ENCODE results near the gene UNC80. TPM values are rescaled to one million over a fixed set of nuclear protein-coding genes. Genes with fewer than 3 reads are reported as not detected.

UNC80 gene
- total and polyA plus RNA-seq, 2 donors from 2014 or later: 0.04 to 0.06 TPM

DNA sequence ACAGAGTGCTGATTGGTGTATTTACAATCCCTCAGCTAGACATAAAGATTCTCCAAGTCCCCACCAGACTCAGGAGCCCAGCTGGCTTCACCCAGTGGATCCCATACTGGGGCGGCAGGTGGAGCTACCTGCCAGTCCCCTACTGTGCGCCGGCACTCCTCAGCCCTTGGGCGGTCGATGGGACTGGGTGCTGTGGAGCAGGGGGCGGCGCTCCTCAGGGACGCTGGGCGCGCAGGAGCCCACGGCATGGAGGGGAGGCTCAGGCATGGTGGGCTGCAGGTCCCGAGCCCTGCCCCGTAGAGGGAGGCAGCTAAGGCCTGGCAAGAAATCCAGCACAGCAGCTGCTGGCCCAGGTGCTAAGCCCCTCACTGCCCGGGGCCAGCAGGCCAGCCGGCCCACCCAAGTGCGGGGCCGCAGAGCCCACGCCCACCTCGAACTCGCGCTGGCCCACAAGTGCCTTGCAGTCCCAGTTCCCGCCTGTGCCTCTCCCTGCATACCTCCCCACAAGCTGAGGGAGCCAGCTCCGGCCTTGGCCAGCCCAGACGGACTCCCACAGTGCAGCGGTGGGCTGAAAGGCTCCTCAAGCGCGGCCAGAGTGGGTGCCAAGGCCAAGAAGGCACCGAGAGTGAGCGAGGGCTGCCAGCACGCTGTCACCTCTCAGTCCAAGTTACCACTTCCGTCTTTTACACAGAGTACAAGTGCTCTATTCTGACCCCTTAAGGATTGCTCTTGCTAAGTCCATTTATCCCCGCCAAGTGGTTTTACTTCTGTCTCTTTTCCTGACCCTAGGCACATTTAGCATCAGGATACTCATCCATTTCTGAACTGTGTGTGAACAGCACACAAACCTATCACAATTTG lies 229.1 kb downstream of the UNC80 start:
- H3K27ac ChIP-seq (ENCODE audit: low read depth in 2 of 2, low read length in 2 of 2): no peak overlapping the region
- intact Hi-C loops (cut with DNase I): no loop called here
- FAIRE-seq (no peak), DNase-seq (peak in 2 of 5 donors; percentile 42 to 71)
- no peak overlapping the region for H3K9ac ChIP-seq (ENCODE audit: low read length in 3 of 3)
- H3K27me3 ChIP-seq (ENCODE audit: control insufficient read depth, insufficient read depth, low read length): no peaks in the 10 kb centered on the region
- H3K4me1 ChIP-seq (ENCODE audit: control insufficient read depth in 2 of 3, insufficient read depth in 2 of 3, low read depth in 1 of 3, low read length in 3 of 3): peaks cover 0 to 10% (median 7%) of the 10 kb centered on the region in 3 donors
- no peaks in the 10 kb centered on the region for H3K9me3 ChIP-seq (ENCODE audit: control insufficient read depth in 2 of 3, insufficient read depth in 1 of 3, low read length in 3 of 3)
- H3K4me3 ChIP-seq (ENCODE audit: low read length in 3 of 3): no peak overlapping the region
- no peaks in the 10 kb centered on the region for H3K36me3 ChIP-seq (ENCODE audit: control insufficient read depth in 2 of 3, insufficient read depth in 3 of 3, low read length in 3 of 3)
- TF ChIP-seq, protein P1, sequence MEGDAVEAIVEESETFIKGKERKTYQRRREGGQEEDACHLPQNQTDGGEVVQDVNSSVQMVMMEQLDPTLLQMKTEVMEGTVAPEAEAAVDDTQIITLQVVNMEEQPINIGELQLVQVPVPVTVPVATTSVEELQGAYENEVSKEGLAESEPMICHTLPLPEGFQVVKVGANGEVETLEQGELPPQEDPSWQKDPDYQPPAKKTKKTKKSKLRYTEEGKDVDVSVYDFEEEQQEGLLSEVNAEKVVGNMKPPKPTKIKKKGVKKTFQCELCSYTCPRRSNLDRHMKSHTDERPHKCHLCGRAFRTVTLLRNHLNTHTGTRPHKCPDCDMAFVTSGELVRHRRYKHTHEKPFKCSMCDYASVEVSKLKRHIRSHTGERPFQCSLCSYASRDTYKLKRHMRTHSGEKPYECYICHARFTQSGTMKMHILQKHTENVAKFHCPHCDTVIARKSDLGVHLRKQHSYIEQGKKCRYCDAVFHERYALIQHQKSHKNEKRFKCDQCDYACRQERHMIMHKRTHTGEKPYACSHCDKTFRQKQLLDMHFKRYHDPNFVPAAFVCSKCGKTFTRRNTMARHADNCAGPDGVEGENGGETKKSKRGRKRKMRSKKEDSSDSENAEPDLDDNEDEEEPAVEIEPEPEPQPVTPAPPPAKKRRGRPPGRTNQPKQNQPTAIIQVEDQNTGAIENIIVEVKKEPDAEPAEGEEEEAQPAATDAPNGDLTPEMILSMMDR (IDR thresholded peaks at IDR 0.05; ENCODE audit: borderline replicate concordance, extremely low read depth, insufficient read depth): no peak

DNA sequence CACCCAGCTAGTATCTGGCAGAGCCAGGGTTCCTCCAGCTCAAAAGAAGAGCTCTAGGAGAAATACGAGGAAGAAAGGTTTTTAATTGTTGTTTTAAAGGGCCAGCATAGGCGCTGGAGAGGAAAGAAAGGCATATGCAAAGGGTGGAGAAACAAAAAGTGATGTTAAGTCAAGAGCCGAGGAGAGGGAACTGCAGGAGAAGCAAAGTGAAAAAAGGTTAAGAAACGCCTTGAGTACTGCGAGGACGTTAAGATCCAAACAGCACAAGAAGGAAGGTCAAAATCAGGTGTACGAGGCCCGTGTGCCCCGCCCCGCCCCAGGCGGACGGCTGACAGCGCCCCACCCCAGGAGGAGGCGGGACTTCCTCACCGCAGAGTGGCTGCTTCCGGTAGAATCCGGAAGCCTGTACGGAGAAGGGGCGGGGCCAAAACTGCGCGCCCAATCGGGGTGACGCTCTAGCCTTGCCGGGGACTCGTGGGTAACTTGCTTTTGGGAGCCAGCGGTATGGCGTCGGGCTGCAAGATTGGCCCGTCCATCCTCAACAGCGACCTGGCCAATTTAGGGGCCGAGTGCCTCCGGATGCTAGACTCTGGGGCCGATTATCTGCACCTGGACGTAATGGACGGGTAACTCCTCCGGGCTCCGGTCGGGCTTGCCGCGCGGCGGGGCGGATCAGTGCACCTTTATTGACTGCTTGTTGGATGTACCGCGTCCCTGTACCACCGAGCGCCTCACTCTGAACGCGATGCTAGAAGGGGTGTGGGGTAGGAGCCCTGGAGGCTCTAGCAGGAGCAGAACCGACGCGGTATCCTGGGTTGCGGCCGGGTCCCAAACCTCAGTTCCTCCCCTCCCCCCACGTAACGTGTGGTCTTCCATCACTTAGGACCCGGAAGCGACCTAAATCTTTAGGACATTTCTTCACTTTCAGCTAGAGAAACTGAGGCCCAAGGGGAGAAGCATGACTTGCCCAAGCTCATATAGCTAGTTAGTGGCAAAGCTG lies 230.8 kb downstream of the UNC80 start, which contains the start of gene RPE:
TSS of gene RPE (plus strand) at position 481 of the 1,000 bp plus-strand sequence. CDS start at position 505, 24 bp downstream.
- Histone ChIP-seq H3K9me3 (ENCODE audit: control insufficient read depth in 2 of 3, insufficient read depth in 1 of 3, low read length in 3 of 3) (no peaks in the 10 kb centered on the region), H3K9ac (ENCODE audit: low read length in 3 of 3) (peak within 1 kb of the TSS; percentile 62 to 90 (median 82)), H3K27ac (ENCODE audit: low read depth in 2 of 2, low read length in 2 of 2) (peak within 1 kb of the TSS; percentile 64 to 85), H3K27me3 (ENCODE audit: control insufficient read depth, insufficient read depth, low read length) (no peaks in the 10 kb centered on the region), H3K36me3 (ENCODE audit: control insufficient read depth in 2 of 3, insufficient read depth in 3 of 3, low read length in 3 of 3) (no peaks in the 10 kb centered on the region), H3K4me3 (ENCODE audit: low read length in 3 of 3) (peak within 1 kb of the TSS; percentile 79 to 93 (median 89)), H3K4me1 (ENCODE audit: control insufficient read depth in 2 of 3, insufficient read depth in 2 of 3, low read depth in 1 of 3, low read length in 3 of 3) (peaks cover 7 to 12% (median 7%) of the 10 kb centered on the region in 3 donors)
- TF ChIP-seq, protein P1 (IDR thresholded peaks at IDR 0.05; ENCODE audit: borderline replicate concordance, extremely low read depth, insufficient read depth): no peak
- peak; percentile 96 to 98 (median 97) for DNase-seq
- peak; percentile 76 for FAIRE-seq
- intact Hi-C loops (cut with DNase I): no loop called here

DNA sequence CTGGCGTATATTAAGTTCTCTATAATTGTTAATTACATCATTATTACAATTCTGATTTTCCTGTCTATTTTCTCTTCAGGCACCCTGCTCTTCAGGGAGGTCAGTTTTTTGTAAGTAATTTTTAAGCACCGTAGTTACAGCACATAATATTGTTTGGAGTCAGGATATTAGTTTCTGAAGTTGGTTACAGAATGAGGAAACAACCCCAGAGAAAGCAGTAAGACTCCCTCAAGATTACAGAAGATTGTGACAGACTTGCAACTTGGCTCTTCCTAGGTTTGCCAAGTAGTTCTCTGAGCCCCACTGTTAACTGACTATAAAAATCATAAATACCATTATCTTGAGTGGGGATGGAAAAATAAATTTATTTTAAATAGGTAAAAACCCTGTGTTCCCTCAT lies 231.7 kb downstream of the UNC80 start:
- H3K4me3 ChIP-seq (ENCODE audit: low read length in 3 of 3): peak overlapping the region; percentile 79 to 93 (median 89)
- H3K27me3 ChIP-seq (ENCODE audit: control insufficient read depth, insufficient read depth, low read length): no peaks in the 10 kb centered on the region
- H3K9ac ChIP-seq (ENCODE audit: low read length in 3 of 3): peak overlapping the region in 2 of 3 donors; percentile 82 to 90
- H3K27ac ChIP-seq (ENCODE audit: low read depth in 2 of 2, low read length in 2 of 2): no peak overlapping the region
- H3K36me3 ChIP-seq (ENCODE audit: control insufficient read depth in 2 of 3, insufficient read depth in 3 of 3, low read length in 3 of 3): no peaks in the 10 kb centered on the region
- intact Hi-C loops (cut with DNase I): no loop called here
- no peaks in the 10 kb centered on the region for H3K9me3 ChIP-seq (ENCODE audit: control insufficient read depth in 2 of 3, insufficient read depth in 1 of 3, low read length in 3 of 3)
- no peak for FAIRE-seq
- DNase-seq: no peak
- H3K4me1 ChIP-seq (ENCODE audit: control insufficient read depth in 2 of 3, insufficient read depth in 2 of 3, low read depth in 1 of 3, low read length in 3 of 3): peaks cover 7 to 12% (median 7%) of the 10 kb centered on the region in 3 donors
- TF ChIP-seq, protein P1 (IDR thresholded peaks at IDR 0.05; ENCODE audit: borderline replicate concordance, extremely low read depth, insufficient read depth): no peak
